GM10266 (cell line): ENCODE results near the gene SNN.

Experiments used
- DNase-seq: peaks from one replicate; pipeline ENCODE4 v3.0.0; 2012; ENCODE audit errors: extremely low spot score
- TF ChIP-seq, protein P1 (sequence below): IDR thresholded peaks from 2 replicates; pipeline ENCODE4 v1.5.1; 2012; ENCODE audit warnings: mild to moderate bottlenecking, low read depth; ENCODE audit not compliant: control insufficient read depth, insufficient read depth; ENCODE audit errors: missing control alignments

SNN gene

DNA sequence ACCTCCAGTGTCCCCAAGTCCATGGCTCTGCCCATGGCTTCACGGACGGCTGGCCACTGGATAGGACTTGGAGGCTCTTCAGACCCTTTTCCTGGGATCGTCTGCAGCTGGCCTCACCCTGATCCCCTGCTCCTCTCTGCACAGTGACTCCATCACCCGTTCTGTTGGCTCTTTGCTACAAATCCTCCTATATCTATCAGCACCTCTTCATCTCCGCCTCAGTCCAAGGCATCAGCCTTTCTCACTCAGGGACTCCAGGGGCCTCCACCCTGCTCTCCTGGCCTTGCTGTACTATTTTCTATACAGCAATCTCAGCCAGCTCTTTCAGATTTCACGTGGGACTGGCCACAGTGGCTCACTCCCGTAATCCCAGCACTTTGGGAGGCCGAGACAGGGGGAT, 10.7 kb upstream of the SNN start:
- TF ChIP-seq, protein P1, sequence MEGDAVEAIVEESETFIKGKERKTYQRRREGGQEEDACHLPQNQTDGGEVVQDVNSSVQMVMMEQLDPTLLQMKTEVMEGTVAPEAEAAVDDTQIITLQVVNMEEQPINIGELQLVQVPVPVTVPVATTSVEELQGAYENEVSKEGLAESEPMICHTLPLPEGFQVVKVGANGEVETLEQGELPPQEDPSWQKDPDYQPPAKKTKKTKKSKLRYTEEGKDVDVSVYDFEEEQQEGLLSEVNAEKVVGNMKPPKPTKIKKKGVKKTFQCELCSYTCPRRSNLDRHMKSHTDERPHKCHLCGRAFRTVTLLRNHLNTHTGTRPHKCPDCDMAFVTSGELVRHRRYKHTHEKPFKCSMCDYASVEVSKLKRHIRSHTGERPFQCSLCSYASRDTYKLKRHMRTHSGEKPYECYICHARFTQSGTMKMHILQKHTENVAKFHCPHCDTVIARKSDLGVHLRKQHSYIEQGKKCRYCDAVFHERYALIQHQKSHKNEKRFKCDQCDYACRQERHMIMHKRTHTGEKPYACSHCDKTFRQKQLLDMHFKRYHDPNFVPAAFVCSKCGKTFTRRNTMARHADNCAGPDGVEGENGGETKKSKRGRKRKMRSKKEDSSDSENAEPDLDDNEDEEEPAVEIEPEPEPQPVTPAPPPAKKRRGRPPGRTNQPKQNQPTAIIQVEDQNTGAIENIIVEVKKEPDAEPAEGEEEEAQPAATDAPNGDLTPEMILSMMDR: no peak
- DNase-seq: no peak

DNA sequence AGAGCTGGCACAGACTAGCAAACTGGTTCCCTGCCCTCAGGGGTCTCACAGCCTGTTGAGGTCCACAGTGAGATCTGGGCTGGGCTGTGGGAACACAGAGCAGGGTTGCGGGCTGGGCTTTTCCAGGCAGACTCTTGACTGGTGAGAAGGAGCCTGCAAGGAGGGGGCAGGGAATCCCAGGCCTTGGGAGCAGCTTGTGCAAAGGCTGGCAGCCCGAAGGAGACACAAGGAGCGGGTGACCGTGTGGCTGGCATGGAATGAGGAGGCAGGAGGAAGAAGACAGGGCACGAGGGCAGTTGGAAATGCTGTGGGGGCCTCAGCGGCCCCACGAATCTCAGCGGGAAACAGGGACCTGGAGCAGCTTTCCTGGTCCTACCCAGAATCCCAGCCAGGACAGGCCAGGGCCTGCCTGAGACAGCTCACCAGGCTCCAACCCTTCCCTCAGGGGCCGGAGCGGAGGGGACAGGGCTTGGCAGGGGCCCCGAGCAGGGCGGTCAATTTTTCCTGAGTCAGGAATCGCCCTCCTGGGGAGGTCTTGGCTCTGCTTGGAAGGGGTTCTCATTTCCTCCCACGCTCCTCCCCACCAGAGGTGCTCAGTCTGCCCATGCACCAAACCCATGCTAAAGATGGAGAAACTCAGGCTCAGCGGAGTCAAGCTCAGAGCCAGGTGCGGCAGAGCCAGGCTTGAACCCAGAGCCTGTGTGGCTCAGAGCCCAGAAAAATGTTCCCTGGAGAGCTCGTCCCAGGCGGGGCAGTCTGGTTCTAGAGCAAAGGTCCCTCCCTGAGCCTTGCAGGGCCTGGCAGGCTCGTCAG, 9.2 kb upstream of the SNN start:
- TF ChIP-seq, protein P1: no peak
- no peak for DNase-seq

- TF ChIP-seq, protein P1: no peak
- DNase-seq: no peak
These were observed 7.7 kb upstream of the SNN start for GRCh38 chr16:11660565-11660964.

DNA sequence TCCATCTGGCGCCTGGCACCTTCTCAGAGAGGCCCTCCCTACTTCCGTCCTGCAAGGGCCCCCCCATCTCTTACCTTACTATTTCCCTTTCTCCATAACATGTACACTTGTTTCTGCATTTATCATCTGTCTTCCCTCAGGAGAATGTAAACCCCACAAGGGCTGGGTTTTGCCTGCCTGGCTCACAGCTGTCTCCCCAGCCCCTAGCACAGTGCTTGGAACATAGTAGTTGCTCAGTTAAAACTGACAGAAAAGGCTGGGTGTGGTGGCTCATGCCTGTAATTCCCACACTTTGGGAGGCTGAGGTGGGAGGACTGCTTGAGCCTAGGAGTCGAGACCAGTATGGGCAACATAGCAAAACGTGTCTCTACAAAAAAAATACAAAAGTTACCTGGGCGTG, 5.7 kb upstream of the SNN start:
- no peak for DNase-seq
- TF ChIP-seq, protein P1: no peak

GRCh38 chr16:11665071-11665491, 3.2 kb upstream of the SNN start:
- no peak for DNase-seq
- TF ChIP-seq, protein P1: no peak

- DNase-seq: no peak
- TF ChIP-seq, protein P1: no peak
These were observed 1.9 kb upstream of the SNN start for GRCh38 chr16:11666103-11667055.

DNA sequence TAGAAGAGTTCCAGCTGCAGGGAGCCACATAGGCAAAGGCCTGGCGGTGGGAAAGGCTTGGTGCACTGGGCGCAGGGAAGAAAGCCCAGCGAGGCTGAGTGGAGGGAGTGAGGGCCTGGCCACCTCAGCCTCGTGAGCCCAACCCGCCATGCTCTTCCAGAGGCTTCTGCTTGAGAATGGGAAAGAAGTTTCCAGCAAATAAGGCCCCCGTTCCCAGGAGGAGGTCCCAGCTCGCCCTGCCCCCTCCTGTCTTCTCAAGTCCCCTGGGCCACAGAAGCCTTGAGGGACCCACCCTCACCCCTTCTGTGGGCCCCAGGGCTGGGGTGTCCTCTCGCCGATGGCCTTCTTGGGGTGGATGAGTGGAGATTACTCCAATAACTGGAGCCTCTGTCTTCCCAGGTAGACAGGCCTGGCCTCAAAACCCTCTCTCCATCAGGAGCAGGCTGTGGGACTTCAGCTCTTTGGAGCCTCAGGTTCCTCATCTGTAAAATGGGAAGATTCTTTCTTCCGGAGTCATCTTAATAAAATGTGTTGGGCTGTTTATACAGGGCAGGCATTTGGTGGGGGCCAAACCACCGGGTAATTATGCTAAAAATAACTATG, 933 bp upstream of the SNN start:
- no peak for DNase-seq
- TF ChIP-seq, protein P1: no peak
